Measurements from ENCODE around the gene MFN2. TPM values are rescaled to one million over a fixed set of nuclear protein-coding genes. Genes with fewer than 3 reads are reported as not detected.

The MFN2 gene
- total RNA-seq, 1 donor from 2014 or later: 71.4 TPM

GRCh38 chr1:12022036-12022435 is 41.8 kb downstream of the MFN2 start:
- no peak for TF ChIP-seq CTCF (conservative IDR thresholded peaks at IDR 0.05)
- no peak overlapping the region for H3K4me3 Mint-ChIP-seq
- no peak for DNase-seq (ENCODE audit: extremely low spot score, unreplicated experiment)
- no peaks in the 10 kb centered on the region for H3K27me3 Mint-ChIP-seq
- peaks cover 5% of the 10 kb centered on the region for H3K4me1 Mint-ChIP-seq (ENCODE audit: unreplicated experiment)
- H3K9me3 Mint-ChIP-seq: no peaks in the 10 kb centered on the region
- H3K36me3 Mint-ChIP-seq: peaks cover 15% of the 10 kb centered on the region
- no peak overlapping the region for H3K27ac Mint-ChIP-seq

GRCh38 chr1:12026586-12026985 is 46.3 kb downstream of the MFN2 start:
- Mint-ChIP-seq H3K4me1 (ENCODE audit: unreplicated experiment) (no peaks in the 10 kb centered on the region), H3K4me3 (no peak overlapping the region), H3K27me3 (no peaks in the 10 kb centered on the region), H3K9me3 (no peaks in the 10 kb centered on the region), H3K27ac (no peak overlapping the region), H3K36me3 (peaks cover 25% of the 10 kb centered on the region)
- DNase-seq (ENCODE audit: extremely low spot score, unreplicated experiment): no peak
- no peak for TF ChIP-seq CTCF (conservative IDR thresholded peaks at IDR 0.05)

GRCh38 chr1:12028248-12028647 is 48.0 kb downstream of the MFN2 start:
- Mint-ChIP-seq H3K4me1 (ENCODE audit: unreplicated experiment) (no peaks in the 10 kb centered on the region), H3K9me3 (no peaks in the 10 kb centered on the region), H3K27me3 (no peaks in the 10 kb centered on the region), H3K4me3 (no peak overlapping the region), H3K27ac (peak overlapping the region; percentile 21), H3K36me3 (peaks cover 25% of the 10 kb centered on the region)
- DNase-seq (ENCODE audit: extremely low spot score, unreplicated experiment): no peak
- no peak for TF ChIP-seq CTCF (conservative IDR thresholded peaks at IDR 0.05)

- Mint-ChIP-seq H3K27ac (no peak overlapping the region), H3K4me1 (ENCODE audit: unreplicated experiment) (no peaks in the 10 kb centered on the region), H3K27me3 (no peaks in the 10 kb centered on the region), H3K9me3 (no peaks in the 10 kb centered on the region), H3K36me3 (peaks cover 23% of the 10 kb centered on the region), H3K4me3 (no peak overlapping the region)
- no peak for DNase-seq (ENCODE audit: extremely low spot score, unreplicated experiment)
- TF ChIP-seq CTCF (conservative IDR thresholded peaks at IDR 0.05): no peak
These were observed 48.8 kb downstream of the MFN2 start for GRCh38 chr1:12028957-12029511.

- peaks cover 18% of the 10 kb centered on the region for H3K36me3 Mint-ChIP-seq
- no peaks in the 10 kb centered on the region for H3K4me1 Mint-ChIP-seq (ENCODE audit: unreplicated experiment)
- no peaks in the 10 kb centered on the region for H3K9me3 Mint-ChIP-seq
- H3K27ac Mint-ChIP-seq: no peak overlapping the region
- TF ChIP-seq CTCF (conservative IDR thresholded peaks at IDR 0.05): no peak
- DNase-seq (ENCODE audit: extremely low spot score, unreplicated experiment): no peak
- H3K27me3 Mint-ChIP-seq: no peaks in the 10 kb centered on the region
- H3K4me3 Mint-ChIP-seq: no peak overlapping the region
These were observed 49.6 kb downstream of the MFN2 start for GRCh38 chr1:12029720-12030339.

Data from type B pancreatic cell (in vitro differentiated cells).